Osteoblast (primary cell): ENCODE measurements around the gene RPL29. TPM values are rescaled to one million over a fixed set of nuclear protein-coding genes. Genes with fewer than 3 reads are reported as not detected.

Source experiments
- DNase-seq: peaks from one replicate; pipeline ENCODE4 v3.0.0; 2011; ENCODE audit warnings: low spot score, mixed read lengths; ENCODE audit not compliant: insufficient read length; ENCODE audit errors: missing footprints
- H2AFZ ChIP-seq: 2 replicates; pipeline ENCODE4 v1.6.0; 2011; ENCODE audit warnings: mild to moderate bottlenecking, low read length
- H3K27ac ChIP-seq: 2 replicates; pipeline ENCODE4 v1.5.1; 2011; ENCODE audit warnings: mild to moderate bottlenecking, low read depth, low read length, moderate library complexity
- H3K27me3 ChIP-seq: 2 replicates; pipeline ENCODE4 v1.6.0; 2012; ENCODE audit warnings: mild to moderate bottlenecking, control low read depth, inconsistent platforms, low read length, moderate library complexity; ENCODE audit not compliant: insufficient read depth
- H3K36me3 ChIP-seq: 2 replicates; pipeline ENCODE4 v1.5.1; 2011; ENCODE audit warnings: mild to moderate bottlenecking, low read length, control low read depth, moderate library complexity; ENCODE audit not compliant: insufficient read depth
- H3K4me1 ChIP-seq: 2 replicates; pipeline ENCODE4 v1.5.1; 2011; ENCODE audit warnings: mild to moderate bottlenecking, low read length, control low read depth, moderate library complexity; ENCODE audit not compliant: insufficient read depth
- H3K4me2 ChIP-seq: 2 replicates; pipeline ENCODE4 v1.6.0; 2011; ENCODE audit warnings: mild to moderate bottlenecking, low read length; ENCODE audit not compliant: insufficient read depth
- H3K4me3 ChIP-seq: fragments of 200-600 bp; sonication (generic); 3 replicates; pipeline ENCODE4 v1.5.1; 2012; ENCODE audit warnings: mild to moderate bottlenecking, low read length, inconsistent platforms; ENCODE audit not compliant: insufficient read depth
- H3K79me2 ChIP-seq: 2 replicates; pipeline ENCODE4 v1.6.0; 2012; ENCODE audit warnings: mild to moderate bottlenecking, low read length, control low read depth, inconsistent platforms; ENCODE audit not compliant: insufficient read depth
- H3K9me3 ChIP-seq: 2 replicates; pipeline ENCODE4 v1.5.1; 2011; ENCODE audit warnings: low read depth, low read length, control low read depth
- H4K20me1 ChIP-seq: 2 replicates; pipeline ENCODE4 v1.6.0; 2012; ENCODE audit warnings: mild to moderate bottlenecking, low read length, control low read depth; ENCODE audit not compliant: insufficient read depth
- total RNA-seq: library from RNA; depleted of rRNA; stranded (reverse); fragments of >200 nt; gene quantifications from 2 replicates; pipeline ENCODE4 v1.2.3, GENCODE V29; 2012
- TF ChIP-seq, protein P1 (sequence below): IDR thresholded peaks from 2 replicates; pipeline ENCODE4 v1.5.1; 2011; ENCODE audit warnings: mild to moderate bottlenecking, low read depth, low read length, moderate library complexity; ENCODE audit errors: extremely low read depth

The RPL29 gene
- total RNA-seq, 1 donor, result 862 TPM

- Histone ChIP-seq H4K20me1 (no peaks in the 10 kb centered on the region), H3K79me2 (no peaks in the 10 kb centered on the region), H2AFZ (no peak overlapping the region), H3K4me3 (no peak overlapping the region), H3K27ac (no peak overlapping the region), H3K4me1 (peaks cover 25% of the 10 kb centered on the region), H3K9me3 (no peaks in the 10 kb centered on the region), H3K36me3 (no peaks in the 10 kb centered on the region), H3K4me2 (no peak overlapping the region), H3K27me3 (no peaks in the 10 kb centered on the region)
- DNase-seq, result no peak
- TF ChIP-seq, protein P1, sequence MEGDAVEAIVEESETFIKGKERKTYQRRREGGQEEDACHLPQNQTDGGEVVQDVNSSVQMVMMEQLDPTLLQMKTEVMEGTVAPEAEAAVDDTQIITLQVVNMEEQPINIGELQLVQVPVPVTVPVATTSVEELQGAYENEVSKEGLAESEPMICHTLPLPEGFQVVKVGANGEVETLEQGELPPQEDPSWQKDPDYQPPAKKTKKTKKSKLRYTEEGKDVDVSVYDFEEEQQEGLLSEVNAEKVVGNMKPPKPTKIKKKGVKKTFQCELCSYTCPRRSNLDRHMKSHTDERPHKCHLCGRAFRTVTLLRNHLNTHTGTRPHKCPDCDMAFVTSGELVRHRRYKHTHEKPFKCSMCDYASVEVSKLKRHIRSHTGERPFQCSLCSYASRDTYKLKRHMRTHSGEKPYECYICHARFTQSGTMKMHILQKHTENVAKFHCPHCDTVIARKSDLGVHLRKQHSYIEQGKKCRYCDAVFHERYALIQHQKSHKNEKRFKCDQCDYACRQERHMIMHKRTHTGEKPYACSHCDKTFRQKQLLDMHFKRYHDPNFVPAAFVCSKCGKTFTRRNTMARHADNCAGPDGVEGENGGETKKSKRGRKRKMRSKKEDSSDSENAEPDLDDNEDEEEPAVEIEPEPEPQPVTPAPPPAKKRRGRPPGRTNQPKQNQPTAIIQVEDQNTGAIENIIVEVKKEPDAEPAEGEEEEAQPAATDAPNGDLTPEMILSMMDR, result no peak
Measured at GRCh38 chr3:52018319-52019000, 22.8 kb upstream of the RPL29 start.

- TF ChIP-seq, protein P1, result no peak
- Histone ChIP-seq H4K20me1 (no peaks in the 10 kb centered on the region), H3K27me3 (no peaks in the 10 kb centered on the region), H3K4me1 (peaks cover 19% of the 10 kb centered on the region), H2AFZ (peak overlapping the region; percentile 67), H3K4me2 (no peak overlapping the region), H3K27ac (no peak overlapping the region), H3K4me3 (no peak overlapping the region), H3K79me2 (no peaks in the 10 kb centered on the region), H3K36me3 (no peaks in the 10 kb centered on the region), H3K9me3 (no peaks in the 10 kb centered on the region)
- DNase-seq, result no peak
Measured at GRCh38 chr3:52017586-52017985, 21.9 kb upstream of the RPL29 start.

DNA sequence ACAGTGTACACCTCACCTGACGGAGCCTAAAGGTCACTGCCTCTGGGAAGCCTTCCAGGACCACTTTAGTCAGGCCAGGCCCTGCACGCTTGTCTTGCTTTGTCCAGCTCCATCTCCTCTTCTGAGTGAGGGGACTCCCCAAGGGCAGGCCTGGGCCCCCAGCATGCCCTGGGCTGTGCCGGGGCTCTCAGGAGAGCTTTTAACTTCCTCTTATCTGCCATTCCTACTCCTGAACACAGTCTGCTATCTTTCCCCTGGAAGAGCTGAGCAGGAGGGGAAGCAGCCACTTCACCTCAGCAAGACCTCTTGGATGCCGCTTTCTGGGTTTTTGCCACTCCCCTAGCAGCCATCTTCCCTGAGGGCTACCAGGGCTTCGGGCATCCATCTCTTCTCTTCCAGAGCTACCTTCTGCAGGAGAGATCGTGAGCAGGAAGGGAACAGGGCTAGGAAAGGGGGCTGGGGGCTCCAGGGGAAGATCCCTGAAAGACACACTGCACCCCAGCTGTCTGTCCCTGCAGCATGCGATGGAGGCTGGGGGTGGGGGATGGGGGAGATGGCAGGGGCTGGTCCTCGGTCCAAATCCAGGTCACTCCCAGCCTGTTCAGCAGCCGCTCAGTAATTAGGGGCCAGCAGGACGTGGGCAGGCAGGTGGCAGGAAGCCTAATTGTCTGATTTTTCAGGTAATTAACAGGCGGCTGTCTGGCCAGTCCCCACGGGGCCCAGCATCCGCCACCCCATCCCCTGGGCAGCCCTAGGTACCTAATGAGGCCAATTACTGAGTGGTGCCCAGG lies 19.9 kb upstream of the RPL29 start:
- no peak overlapping the region for H3K27ac ChIP-seq
- H3K4me1 ChIP-seq, result peaks cover 9% of the 10 kb centered on the region
- no peaks in the 10 kb centered on the region for H3K9me3 ChIP-seq
- no peak overlapping the region for H3K4me2 ChIP-seq
- H2AFZ ChIP-seq, result no peak overlapping the region
- no peaks in the 10 kb centered on the region for H3K27me3 ChIP-seq
- H3K36me3 ChIP-seq, result no peaks in the 10 kb centered on the region
- H3K79me2 ChIP-seq, result no peaks in the 10 kb centered on the region
- TF ChIP-seq, protein P1, result no peak
- H4K20me1 ChIP-seq, result no peaks in the 10 kb centered on the region
- DNase-seq, result no peak
- no peak overlapping the region for H3K4me3 ChIP-seq

GRCh38 chr3:52014613-52015012 lies 18.9 kb upstream of the RPL29 start:
- Histone ChIP-seq H3K4me2 (no peak overlapping the region), H3K4me1 (peaks cover 6% of the 10 kb centered on the region), H3K36me3 (no peaks in the 10 kb centered on the region), H3K27ac (no peak overlapping the region), H3K9me3 (no peaks in the 10 kb centered on the region), H4K20me1 (no peaks in the 10 kb centered on the region), H3K79me2 (no peaks in the 10 kb centered on the region), H2AFZ (no peak overlapping the region), H3K4me3 (no peak overlapping the region), H3K27me3 (no peaks in the 10 kb centered on the region)
- DNase-seq, result no peak
- TF ChIP-seq, protein P1, result peak; percentile 42
